SK-N-SH treated with all-trans-retinoic acid at 6 μM for 48 hours (cell line): ENCODE results near the gene ALKAL2.
"Not testable (repeated sequence)": the region's sequence is repeated elsewhere in the genome, so short reads cannot be mapped to it uniquely, and the experiment has no call there.

Source experiments
- ATAC-seq: fragments of 200-7000 bp; cut with Tn5 transposase; 3 replicates; pipeline ENCODE4 v1.9.1; 2020; ENCODE audit warnings: mild to moderate bottlenecking, moderate library complexity
- ARNTL ChIP-seq: fragments of 450-650 bp; formaldehyde crosslinking; IDR thresholded peaks from 2 replicates; pipeline ENCODE4 v1.5.0; 2020; ENCODE audit warnings: low read depth, mild to moderate bottlenecking, moderate library complexity, borderline replicate concordance
- BACH2 ChIP-seq: fragments of 250-450 bp; sonication (Bioruptor Pico); IDR thresholded peaks from 2 replicates; pipeline ENCODE4 v1.9.0; 2021; ENCODE audit warnings: mild to moderate bottlenecking, borderline replicate concordance
- CSDC2 ChIP-seq: fragments of 250-450 bp; sonication (Bioruptor Pico); IDR thresholded peaks from 2 replicates; pipeline ENCODE4 v1.5.0; 2020; ENCODE audit warnings: mild to moderate bottlenecking, moderate library complexity
- ESRRG ChIP-seq: fragments of 250-450 bp; sonication (Bioruptor Pico); IDR thresholded peaks from 2 replicates; pipeline ENCODE4 v1.6.1; 2021; ENCODE audit warnings: mild to moderate bottlenecking
- ISL1 ChIP-seq: fragments of 250-450 bp; sonication (Bioruptor Pico); IDR thresholded peaks from 2 replicates; pipeline ENCODE4 v2.1.2; 2022; ENCODE audit warnings: mild to moderate bottlenecking, moderate library complexity
- PPARA ChIP-seq: fragments of 250-450 bp; sonication (Bioruptor Pico); IDR thresholded peaks from 2 replicates; pipeline ENCODE4 v1.5.0; 2020; ENCODE audit warnings: mild to moderate bottlenecking, borderline replicate concordance
- TOX ChIP-seq: fragments of 250-450 bp; sonication (Bioruptor Pico); IDR thresholded peaks from 2 replicates; pipeline ENCODE4 v1.8.0; 2021; ENCODE audit warnings: mild to moderate bottlenecking, moderate library complexity, borderline replicate concordance
- ZC3H10 ChIP-seq: fragments of 250-450 bp; sonication (Bioruptor Pico); IDR thresholded peaks from 2 replicates; pipeline ENCODE4 v1.5.1; 2021; ENCODE audit warnings: mild to moderate bottlenecking, moderate library complexity
- ZFP3 ChIP-seq: fragments of 250-450 bp; sonication (Bioruptor Pico); IDR thresholded peaks from 2 replicates; pipeline ENCODE4 v1.5.0; 2020; ENCODE audit warnings: mild to moderate bottlenecking, moderate library complexity
- ZFP30 ChIP-seq: fragments of 450-650 bp; formaldehyde crosslinking; IDR thresholded peaks from 2 replicates; pipeline ENCODE4 v1.5.0; 2022; ENCODE audit warnings: mild to moderate bottlenecking, moderate library complexity
- ZNF70 ChIP-seq: fragments of 450-650 bp; formaldehyde crosslinking; IDR thresholded peaks from 2 replicates; pipeline ENCODE4 v1.5.0; 2020; ENCODE audit warnings: mild to moderate bottlenecking, moderate library complexity
- ZNF8 ChIP-seq: fragments of 450-650 bp; formaldehyde crosslinking; IDR thresholded peaks from 2 replicates; pipeline ENCODE4 v1.5.0; 2020; ENCODE audit warnings: mild to moderate bottlenecking, moderate library complexity
- TF ChIP-seq, protein P1 (sequence below): fragments of 250-450 bp; sonication (Bioruptor Pico); IDR thresholded peaks from 2 replicates; pipeline ENCODE4 v1.8.0; 2021; ENCODE audit warnings: low read depth, mild to moderate bottlenecking, moderate library complexity, borderline replicate concordance
- TF ChIP-seq, protein P2 (sequence below): fragments of 250-450 bp; sonication (Bioruptor Pico); IDR thresholded peaks from 2 replicates; pipeline ENCODE4 v1.5.0; 2020; ENCODE audit warnings: mild to moderate bottlenecking, moderate library complexity
- TF ChIP-seq, protein P3 (sequence below): fragments of 250-450 bp; sonication (Bioruptor Pico); IDR thresholded peaks from 2 replicates; pipeline ENCODE4 v1.5.1; 2020; ENCODE audit warnings: low read depth, mild to moderate bottlenecking, moderate library complexity
- TF ChIP-seq, protein P4 (sequence below): fragments of 250-450 bp; sonication (Bioruptor Pico); IDR thresholded peaks from 2 replicates; pipeline ENCODE4 v1.8.0; 2020; ENCODE audit warnings: mild to moderate bottlenecking, moderate library complexity, borderline replicate concordance
- TF ChIP-seq, protein P5 (sequence below): fragments of 250-450 bp; sonication (Bioruptor Pico); IDR thresholded peaks from 2 replicates; pipeline ENCODE4 v1.5.1; 2021; ENCODE audit warnings: mild to moderate bottlenecking, moderate library complexity

Gene ALKAL2

DNA sequence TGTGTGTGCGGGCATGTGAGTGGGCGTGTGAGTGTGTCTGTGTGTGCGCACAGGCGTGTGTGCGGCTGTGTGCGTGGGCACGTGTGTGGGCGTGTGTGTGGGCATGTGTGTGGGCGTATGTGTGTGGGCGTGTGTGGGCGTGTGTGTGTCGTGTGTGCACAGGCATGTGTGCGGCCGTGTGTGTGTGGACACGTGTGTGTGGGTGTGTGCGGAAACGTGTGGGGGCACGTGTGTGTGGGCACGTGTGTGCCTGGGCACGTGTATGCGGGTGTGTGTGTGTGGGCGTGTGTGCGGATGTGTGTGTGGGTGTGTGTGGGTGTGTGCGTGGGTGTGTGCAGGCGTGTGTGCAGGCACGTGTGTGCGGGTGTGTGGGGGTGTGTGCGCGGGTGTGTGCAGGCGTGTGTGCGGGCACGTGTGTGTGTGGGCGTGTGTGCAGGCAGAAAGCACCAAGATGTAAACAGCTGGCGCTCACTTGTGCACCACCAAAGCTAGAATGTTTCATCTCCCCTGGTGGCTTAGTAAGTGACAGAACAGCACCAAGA lies 31.2 kb upstream of the ALKAL2 start:
- TF ChIP-seq, protein P1, sequence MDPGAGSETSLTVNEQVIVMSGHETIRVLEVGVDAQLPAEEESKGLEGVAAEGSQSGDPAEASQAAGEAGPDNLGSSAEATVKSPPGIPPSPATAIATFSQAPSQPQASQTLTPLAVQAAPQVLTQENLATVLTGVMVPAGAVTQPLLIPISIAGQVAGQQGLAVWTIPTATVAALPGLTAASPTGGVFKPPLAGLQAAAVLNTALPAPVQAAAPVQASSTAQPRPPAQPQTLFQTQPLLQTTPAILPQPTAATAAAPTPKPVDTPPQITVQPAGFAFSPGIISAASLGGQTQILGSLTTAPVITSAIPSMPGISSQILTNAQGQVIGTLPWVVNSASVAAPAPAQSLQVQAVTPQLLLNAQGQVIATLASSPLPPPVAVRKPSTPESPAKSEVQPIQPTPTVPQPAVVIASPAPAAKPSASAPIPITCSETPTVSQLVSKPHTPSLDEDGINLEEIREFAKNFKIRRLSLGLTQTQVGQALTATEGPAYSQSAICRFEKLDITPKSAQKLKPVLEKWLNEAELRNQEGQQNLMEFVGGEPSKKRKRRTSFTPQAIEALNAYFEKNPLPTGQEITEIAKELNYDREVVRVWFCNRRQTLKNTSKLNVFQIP (CRISPR knock-in tag): no peak
- TF ChIP-seq ESRRG (CRISPR knock-in tag) (no peak), PPARA (CRISPR knock-in tag) (no peak), ZFP3 (CRISPR knock-in tag) (no peak), ZNF70 (no peak), BACH2 (CRISPR knock-in tag) (no peak), ISL1 (CRISPR knock-in tag) (no peak), ZNF8 (CRISPR knock-in tag) (no peak)
- TF ChIP-seq, protein P2, sequence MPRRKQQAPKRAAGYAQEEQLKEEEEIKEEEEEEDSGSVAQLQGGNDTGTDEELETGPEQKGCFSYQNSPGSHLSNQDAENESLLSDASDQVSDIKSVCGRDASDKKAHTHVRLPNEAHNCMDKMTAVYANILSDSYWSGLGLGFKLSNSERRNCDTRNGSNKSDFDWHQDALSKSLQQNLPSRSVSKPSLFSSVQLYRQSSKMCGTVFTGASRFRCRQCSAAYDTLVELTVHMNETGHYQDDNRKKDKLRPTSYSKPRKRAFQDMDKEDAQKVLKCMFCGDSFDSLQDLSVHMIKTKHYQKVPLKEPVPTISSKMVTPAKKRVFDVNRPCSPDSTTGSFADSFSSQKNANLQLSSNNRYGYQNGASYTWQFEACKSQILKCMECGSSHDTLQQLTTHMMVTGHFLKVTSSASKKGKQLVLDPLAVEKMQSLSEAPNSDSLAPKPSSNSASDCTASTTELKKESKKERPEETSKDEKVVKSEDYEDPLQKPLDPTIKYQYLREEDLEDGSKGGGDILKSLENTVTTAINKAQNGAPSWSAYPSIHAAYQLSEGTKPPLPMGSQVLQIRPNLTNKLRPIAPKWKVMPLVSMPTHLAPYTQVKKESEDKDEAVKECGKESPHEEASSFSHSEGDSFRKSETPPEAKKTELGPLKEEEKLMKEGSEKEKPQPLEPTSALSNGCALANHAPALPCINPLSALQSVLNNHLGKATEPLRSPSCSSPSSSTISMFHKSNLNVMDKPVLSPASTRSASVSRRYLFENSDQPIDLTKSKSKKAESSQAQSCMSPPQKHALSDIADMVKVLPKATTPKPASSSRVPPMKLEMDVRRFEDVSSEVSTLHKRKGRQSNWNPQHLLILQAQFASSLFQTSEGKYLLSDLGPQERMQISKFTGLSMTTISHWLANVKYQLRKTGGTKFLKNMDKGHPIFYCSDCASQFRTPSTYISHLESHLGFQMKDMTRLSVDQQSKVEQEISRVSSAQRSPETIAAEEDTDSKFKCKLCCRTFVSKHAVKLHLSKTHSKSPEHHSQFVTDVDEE: no peak
- no peak for ATAC-seq

DNA sequence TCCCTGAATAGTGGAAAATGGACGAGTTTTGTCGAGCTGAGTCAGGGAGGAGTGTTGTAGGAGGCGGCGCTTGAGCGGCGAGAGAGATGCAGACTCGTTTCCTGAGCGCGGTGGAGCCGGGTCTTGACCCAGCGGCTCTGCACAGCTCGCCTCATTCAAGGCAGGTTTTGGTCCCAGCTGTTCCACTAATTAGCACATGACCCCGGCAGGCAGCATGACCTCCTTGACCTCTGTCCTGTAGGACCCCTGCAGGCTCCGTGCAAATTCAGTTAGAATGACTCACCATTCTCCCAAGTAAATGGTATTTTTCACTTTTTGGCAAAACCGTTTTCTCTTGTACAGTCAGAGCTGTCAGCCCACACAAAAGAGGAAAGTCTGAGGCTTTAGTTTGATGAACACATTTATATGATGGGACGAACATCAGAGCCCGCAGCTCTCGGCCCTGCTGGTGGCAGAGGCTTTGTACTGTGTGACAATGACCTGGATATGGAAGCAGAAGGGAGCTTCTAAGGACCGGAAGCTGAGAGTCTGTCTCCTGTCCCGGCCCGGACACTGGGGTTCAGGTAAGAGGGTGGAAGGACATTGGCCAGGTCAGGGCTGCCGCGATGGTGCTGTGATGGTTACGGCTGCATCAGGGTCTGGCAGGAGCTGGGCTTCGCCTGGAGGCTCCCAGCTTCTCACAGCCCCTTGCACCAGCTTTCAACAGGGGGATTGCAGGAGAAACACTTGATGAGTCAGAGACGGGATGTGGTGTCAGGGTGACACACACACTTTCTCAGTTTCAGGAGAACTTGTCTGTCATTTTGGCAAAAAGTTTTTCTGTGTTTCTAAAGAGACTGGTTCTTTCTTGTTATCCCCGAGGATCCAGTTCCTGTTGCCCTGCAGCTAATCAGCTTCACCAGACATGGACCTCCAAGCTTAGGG lies 29.9 kb upstream of the ALKAL2 start:
- no peak for ATAC-seq

DNA sequence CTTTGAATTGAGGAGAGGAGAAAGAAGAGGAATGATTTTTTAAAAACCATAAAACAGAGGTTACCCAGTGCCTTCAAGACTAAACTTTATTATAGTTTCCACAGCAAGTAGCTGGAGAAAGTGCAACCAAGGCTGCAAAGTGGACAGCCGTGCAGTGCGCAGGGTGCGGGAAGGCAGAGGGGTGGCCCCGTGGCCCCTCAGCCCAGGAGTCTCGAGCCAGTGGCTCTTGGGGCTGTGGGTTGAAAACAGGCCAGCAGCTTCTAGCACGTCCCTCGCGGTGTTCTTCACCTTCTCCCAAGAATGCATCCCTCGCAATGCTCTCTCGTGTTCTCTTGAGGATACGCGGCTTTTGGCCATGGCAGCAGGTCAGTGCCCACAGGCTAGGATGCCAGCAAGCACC lies 28.5 kb upstream of the ALKAL2 start:
- TF ChIP-seq ZFP30 (CRISPR knock-in tag): no peak
- TF ChIP-seq, protein P3, sequence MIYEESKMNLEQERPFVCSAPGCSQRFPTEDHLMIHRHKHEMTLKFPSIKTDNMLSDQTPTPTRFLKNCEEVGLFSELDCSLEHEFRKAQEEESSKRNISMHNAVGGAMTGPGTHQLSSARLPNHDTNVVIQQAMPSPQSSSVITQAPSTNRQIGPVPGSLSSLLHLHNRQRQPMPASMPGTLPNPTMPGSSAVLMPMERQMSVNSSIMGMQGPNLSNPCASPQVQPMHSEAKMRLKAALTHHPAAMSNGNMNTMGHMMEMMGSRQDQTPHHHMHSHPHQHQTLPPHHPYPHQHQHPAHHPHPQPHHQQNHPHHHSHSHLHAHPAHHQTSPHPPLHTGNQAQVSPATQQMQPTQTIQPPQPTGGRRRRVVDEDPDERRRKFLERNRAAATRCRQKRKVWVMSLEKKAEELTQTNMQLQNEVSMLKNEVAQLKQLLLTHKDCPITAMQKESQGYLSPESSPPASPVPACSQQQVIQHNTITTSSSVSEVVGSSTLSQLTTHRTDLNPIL (CRISPR knock-in tag): no peak
- TF ChIP-seq, protein P4, sequence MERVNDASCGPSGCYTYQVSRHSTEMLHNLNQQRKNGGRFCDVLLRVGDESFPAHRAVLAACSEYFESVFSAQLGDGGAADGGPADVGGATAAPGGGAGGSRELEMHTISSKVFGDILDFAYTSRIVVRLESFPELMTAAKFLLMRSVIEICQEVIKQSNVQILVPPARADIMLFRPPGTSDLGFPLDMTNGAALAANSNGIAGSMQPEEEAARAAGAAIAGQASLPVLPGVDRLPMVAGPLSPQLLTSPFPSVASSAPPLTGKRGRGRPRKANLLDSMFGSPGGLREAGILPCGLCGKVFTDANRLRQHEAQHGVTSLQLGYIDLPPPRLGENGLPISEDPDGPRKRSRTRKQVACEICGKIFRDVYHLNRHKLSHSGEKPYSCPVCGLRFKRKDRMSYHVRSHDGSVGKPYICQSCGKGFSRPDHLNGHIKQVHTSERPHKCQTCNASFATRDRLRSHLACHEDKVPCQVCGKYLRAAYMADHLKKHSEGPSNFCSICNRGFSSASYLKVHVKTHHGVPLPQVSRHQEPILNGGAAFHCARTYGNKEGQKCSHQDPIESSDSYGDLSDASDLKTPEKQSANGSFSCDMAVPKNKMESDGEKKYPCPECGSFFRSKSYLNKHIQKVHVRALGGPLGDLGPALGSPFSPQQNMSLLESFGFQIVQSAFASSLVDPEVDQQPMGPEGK: no peak
- no peak for ATAC-seq

More for the DNA sequence above, 29.9 kb upstream of the ALKAL2 start:
- TF ChIP-seq ZC3H10: no peak
- TF ChIP-seq ARNTL (CRISPR knock-in tag): no peak
- TF ChIP-seq CSDC2 (CRISPR knock-in tag): no peak
- no peak for TF ChIP-seq ZNF70
- no peak for TF ChIP-seq PPARA (CRISPR knock-in tag)
- TF ChIP-seq, protein P5, sequence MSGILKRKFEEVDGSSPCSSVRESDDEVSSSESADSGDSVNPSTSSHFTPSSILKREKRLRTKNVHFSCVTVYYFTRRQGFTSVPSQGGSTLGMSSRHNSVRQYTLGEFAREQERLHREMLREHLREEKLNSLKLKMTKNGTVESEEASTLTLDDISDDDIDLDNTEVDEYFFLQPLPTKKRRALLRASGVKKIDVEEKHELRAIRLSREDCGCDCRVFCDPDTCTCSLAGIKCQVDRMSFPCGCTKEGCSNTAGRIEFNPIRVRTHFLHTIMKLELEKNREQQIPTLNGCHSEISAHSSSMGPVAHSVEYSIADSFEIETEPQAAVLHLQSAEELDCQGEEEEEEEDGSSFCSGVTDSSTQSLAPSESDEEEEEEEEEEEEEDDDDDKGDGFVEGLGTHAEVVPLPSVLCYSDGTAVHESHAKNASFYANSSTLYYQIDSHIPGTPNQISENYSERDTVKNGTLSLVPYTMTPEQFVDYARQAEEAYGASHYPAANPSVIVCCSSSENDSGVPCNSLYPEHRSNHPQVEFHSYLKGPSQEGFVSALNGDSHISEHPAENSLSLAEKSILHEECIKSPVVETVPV: no peak
- no peak for TF ChIP-seq TOX (CRISPR knock-in tag)
- TF ChIP-seq, protein P1 (CRISPR knock-in tag): no peak
- TF ChIP-seq ZNF8 (CRISPR knock-in tag): no peak
- TF ChIP-seq, protein P3 (CRISPR knock-in tag): no peak

DNA sequence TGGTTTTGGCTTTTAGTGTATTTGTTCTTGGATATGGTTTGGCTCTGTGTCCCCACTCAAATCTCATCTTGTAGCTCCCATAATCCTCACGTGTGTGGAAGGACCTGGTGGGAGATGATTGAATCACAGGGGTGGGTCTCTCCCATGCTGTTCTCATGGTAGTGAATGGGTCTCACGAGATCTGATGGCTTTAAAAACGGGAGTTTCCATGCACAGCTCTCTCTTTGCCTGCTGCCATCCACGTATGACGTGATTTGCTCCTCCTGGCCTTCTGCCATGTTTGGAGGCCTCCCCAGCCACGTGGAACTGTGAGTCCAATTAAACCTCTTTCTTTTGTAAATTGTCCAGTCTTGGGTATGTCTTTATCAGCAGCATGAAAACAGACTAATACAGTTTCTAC lies 28.0 kb upstream of the ALKAL2 start:
- ATAC-seq: not testable (repeated sequence)
